Right lobe of liver (tissue), 4 donors: ENCODE data around the gene CANT1.

Experiments used
- CTCF ChIP-seq, 4 donors: fragments of 200-600 bp in 3 of 4; fragments of 450-650 bp in 1 of 4; IDR thresholded peaks; one replicate each; pipeline versions ENCODE4 v1.5.1 to v1.8.0; 2016 to 2022; ENCODE audit warnings: antibody characterized with exemption in 4 of 4, mild to moderate bottlenecking in 2 of 4
- POLR2A ChIP-seq: fragments of 450-650 bp; IDR thresholded peaks from one replicate; pipeline ENCODE4 v1.6.1; 2017; ENCODE audit warnings: antibody characterized with exemption, mild to moderate bottlenecking
- donor health status: DM: no; HTN: no; CAD: no.
- donor health status: DM: no; HTN: no; CAD: no.
- donor health status: DM: no; HTN: yes; CAD: no.

DNA sequence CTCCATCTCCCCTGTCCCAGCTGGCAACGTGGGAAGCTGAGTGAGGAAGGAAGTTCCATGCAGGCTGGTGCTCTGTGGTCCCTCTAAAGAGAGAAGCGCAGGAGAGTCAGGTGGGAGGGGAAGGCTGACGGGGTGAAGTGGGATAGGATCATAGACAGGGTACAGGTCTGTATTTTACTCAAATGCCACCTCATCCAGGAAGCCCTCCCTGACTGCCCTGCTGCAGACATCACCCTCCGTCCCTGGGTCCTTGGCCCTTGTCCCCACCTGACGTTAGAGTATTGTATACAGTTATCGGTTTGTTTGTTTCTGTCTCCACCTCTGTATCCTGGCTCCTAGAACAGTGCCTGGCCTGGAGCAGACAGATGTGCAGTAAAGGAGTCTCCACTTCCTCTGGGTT lies 11.7 kb downstream of the CANT1 start:
- TF ChIP-seq CTCF (IDR thresholded peaks at IDR 0.05) (no peak), POLR2A (no peak)
